Omental fat pad (tissue), 4 donors: ENCODE measurements around the gene MYNN. TPM values are rescaled to one million over a fixed set of nuclear protein-coding genes. Genes with fewer than 3 reads are reported as not detected.

Experiments
- ATAC-seq: fragments of 150-250 bp; one replicate; pipeline ENCODE4 v1.9.1; 2016; ENCODE audit warnings: mild to moderate bottlenecking, moderate library complexity; ENCODE audit not compliant: low FRiP score
- DNase-seq: peaks from one replicate; pipeline ENCODE4 v3.0.0-alpha.2; 2019; ENCODE audit warnings: low spot score
- total RNA-seq, 4 donors: library from RNA; depleted of rRNA; stranded (reverse); fragments of >200 nt; gene quantifications; one replicate each; pipeline ENCODE4 v1.1.0, GENCODE V29; 2016
- TF ChIP-seq, protein P1 (sequence below), 3 donors: fragments of 450-650 bp; IDR thresholded peaks; one replicate each; pipeline ENCODE4 v1.5.1; 2016 to 2017; ENCODE audit warnings: antibody characterized with exemption in 3 of 3, mild to moderate bottlenecking in 3 of 3, moderate library complexity in 2 of 3

Gene MYNN
- total RNA-seq, 4 donors from 2014 or later: 12.2 to 19.5 (median 15.7) TPM

GRCh38 chr3:169804681-169805080 lies 31.5 kb downstream of the MYNN start:
- TF ChIP-seq, protein P1, sequence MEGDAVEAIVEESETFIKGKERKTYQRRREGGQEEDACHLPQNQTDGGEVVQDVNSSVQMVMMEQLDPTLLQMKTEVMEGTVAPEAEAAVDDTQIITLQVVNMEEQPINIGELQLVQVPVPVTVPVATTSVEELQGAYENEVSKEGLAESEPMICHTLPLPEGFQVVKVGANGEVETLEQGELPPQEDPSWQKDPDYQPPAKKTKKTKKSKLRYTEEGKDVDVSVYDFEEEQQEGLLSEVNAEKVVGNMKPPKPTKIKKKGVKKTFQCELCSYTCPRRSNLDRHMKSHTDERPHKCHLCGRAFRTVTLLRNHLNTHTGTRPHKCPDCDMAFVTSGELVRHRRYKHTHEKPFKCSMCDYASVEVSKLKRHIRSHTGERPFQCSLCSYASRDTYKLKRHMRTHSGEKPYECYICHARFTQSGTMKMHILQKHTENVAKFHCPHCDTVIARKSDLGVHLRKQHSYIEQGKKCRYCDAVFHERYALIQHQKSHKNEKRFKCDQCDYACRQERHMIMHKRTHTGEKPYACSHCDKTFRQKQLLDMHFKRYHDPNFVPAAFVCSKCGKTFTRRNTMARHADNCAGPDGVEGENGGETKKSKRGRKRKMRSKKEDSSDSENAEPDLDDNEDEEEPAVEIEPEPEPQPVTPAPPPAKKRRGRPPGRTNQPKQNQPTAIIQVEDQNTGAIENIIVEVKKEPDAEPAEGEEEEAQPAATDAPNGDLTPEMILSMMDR (IDR thresholded peaks at IDR 0.05): no peak
- DNase-seq (no peak), ATAC-seq (no peak)

DNA sequence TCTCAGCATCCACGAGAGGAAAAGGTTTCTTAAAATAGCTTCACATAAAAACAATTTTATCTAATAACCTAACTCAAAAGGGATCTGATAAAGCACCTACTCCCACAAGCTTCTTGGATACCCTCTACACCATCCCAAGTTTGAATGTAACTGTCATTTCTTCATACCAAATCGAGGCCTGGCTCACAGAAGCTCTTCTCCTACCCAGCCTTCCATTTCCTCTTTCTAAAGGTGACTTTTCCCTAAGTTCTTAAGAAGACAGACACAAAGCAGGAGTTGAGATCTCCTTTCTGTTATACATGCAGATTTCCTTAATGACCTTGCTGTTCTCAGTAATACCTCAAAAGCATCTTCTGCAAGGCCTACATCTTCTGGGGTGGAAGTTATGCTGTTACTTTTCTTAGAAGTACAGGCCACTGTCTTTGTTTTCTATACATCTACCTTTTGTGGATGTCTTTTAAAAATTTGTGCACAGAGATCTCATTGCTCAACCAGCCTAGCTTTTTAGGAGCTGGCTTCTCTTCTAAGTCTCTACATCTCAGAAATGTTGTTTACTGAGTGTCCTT lies 36.1 kb downstream of the MYNN start:
- no peak for DNase-seq
- ATAC-seq: no peak
- TF ChIP-seq, protein P1 (IDR thresholded peaks at IDR 0.05): no peak

GRCh38 chr3:169811631-169812331 lies 38.6 kb downstream of the MYNN start:
- ATAC-seq (peak; percentile 48), DNase-seq (no peak)
- TF ChIP-seq, protein P1 (IDR thresholded peaks at IDR 0.05): no peak

- ATAC-seq (peak; percentile 88), DNase-seq (no peak)
- TF ChIP-seq, protein P1 (IDR thresholded peaks at IDR 0.05): no peak
These were observed 39.4 kb downstream of the MYNN start, which contains the start of the genes LRRC34 and LRRIQ4 for GRCh38 chr3:169812332-169813235. LRRC34 (minus strand) TSS chr3:169812904; CDS start chr3:169812548, 356 bp downstream. LRRIQ4 (plus strand) TSS chr3:169812870; CDS start chr3:169821922, 9,052 bp downstream.

DNA sequence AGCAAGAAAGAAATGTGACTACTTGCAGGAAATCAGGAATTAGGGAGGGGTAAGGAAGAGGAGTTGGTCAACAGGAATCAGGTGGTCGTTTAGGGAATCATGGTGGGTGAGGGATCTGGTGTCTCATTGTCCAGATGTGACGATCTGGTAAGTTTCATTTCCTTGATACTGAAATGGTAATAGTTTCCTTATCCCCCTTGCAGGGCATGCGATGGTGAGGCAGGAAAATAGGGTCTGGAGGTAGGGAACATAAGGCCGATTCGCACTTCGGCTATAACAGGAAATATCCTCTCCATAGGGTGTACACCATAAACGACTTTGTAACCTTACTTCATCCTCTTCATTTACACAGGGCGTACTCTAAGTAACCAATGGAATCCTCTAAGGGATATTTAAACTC lies 40.1 kb downstream of the MYNN start:
- DNase-seq (no peak), ATAC-seq (no peak)
- TF ChIP-seq, protein P1 (IDR thresholded peaks at IDR 0.05): no peak

GRCh38 chr3:169813757-169814517 lies 40.7 kb downstream of the MYNN start:
- no peak for ATAC-seq
- no peak for DNase-seq

More at GRCh38 chr3:169813757-169814517, 40.7 kb downstream of the MYNN start:
- TF ChIP-seq, protein P1 (IDR thresholded peaks at IDR 0.05): no peak
